ENCODE results near the gene VDR.

- TF ChIP-seq, protein P1, sequence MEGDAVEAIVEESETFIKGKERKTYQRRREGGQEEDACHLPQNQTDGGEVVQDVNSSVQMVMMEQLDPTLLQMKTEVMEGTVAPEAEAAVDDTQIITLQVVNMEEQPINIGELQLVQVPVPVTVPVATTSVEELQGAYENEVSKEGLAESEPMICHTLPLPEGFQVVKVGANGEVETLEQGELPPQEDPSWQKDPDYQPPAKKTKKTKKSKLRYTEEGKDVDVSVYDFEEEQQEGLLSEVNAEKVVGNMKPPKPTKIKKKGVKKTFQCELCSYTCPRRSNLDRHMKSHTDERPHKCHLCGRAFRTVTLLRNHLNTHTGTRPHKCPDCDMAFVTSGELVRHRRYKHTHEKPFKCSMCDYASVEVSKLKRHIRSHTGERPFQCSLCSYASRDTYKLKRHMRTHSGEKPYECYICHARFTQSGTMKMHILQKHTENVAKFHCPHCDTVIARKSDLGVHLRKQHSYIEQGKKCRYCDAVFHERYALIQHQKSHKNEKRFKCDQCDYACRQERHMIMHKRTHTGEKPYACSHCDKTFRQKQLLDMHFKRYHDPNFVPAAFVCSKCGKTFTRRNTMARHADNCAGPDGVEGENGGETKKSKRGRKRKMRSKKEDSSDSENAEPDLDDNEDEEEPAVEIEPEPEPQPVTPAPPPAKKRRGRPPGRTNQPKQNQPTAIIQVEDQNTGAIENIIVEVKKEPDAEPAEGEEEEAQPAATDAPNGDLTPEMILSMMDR (IDR thresholded peaks at IDR 0.05; ENCODE audit: low read depth, low read length, poor library complexity, severe bottlenecking) = no peak
- no peak for TF ChIP-seq EZH2phosphoT487 (IDR thresholded peaks at IDR 0.05; ENCODE audit: borderline replicate concordance, low read length)
Observed at GRCh38 chr12:47801170-47801903, 103.5 kb downstream of the VDR start.
